Measurements from ENCODE around the gene BMP8B. TPM values are rescaled to one million over a fixed set of nuclear protein-coding genes. Genes with fewer than 3 reads are reported as not detected.

Gene BMP8B
- polyA plus RNA-seq, 1 of the 3 experiments (the other 2 are of a cell fraction), result 0.07 TPM

- TF ChIP-seq POLR2AphosphoS5 (IDR thresholded peaks at IDR 0.05; ENCODE audit: low read depth, low read length), result no peak
- no peak for TF ChIP-seq FOXJ3 (CRISPR knock-in tag; IDR thresholded peaks at IDR 0.05)
- no peak for TF ChIP-seq GATA2 (CRISPR knock-in tag; IDR thresholded peaks at IDR 0.05)
- TF ChIP-seq USF2 (IDR thresholded peaks at IDR 0.05; ENCODE audit: borderline replicate concordance, low read depth, low read length), result no peak
- TF ChIP-seq SIN3A (IDR thresholded peaks at IDR 0.05; ENCODE audit: borderline replicate concordance, low read depth, low read length), result no peak
- no peak for TF ChIP-seq CHD2 (IDR thresholded peaks at IDR 0.05; ENCODE audit: low read length, partially characterized antibody)
- no peak for TF ChIP-seq NFIC (IDR thresholded peaks at IDR 0.05; ENCODE audit: borderline replicate concordance)
- no peak for TF ChIP-seq MEF2A (IDR thresholded peaks at IDR 0.05; ENCODE audit: borderline replicate concordance, low read depth)
- TF ChIP-seq CTCF (IDR thresholded peaks at IDR 0.05), result no peak
- TF ChIP-seq TAF1 (IDR thresholded peaks at IDR 0.05; ENCODE audit: borderline replicate concordance, low read depth, low read length), result no peak
- no peak for TF ChIP-seq RXRA (IDR thresholded peaks at IDR 0.05; ENCODE audit: borderline replicate concordance, low read depth)
Observed at GRCh38 chr1:39791838-39792237, 3.2 kb upstream of the BMP8B start (continued).

GRCh38 chr1:39789571-39790110 is 976 bp upstream of the BMP8B start:
- H3K27ac ChIP-seq (ENCODE audit: low read depth in 2 of 2, low read length in 1 of 2), result no peak overlapping the region
- 86% methylated on average over 12 of the region's 15 CpGs for whole genome bisulfite sequencing (ENCODE audit: low lambda C conversion rate)
- no peak for DNase-seq
- H3K36me3 ChIP-seq (replicated peaks in 1 of 2; ENCODE audit: control insufficient read depth in 1 of 2, insufficient read depth in 2 of 2, low read length in 1 of 2), result no peaks in the 10 kb centered on the region
- H3K4me1 ChIP-seq (ENCODE audit: control insufficient read depth in 1 of 2, insufficient read depth in 2 of 2, low read depth in 1 of 2, low read length in 1 of 2), result peaks cover 0 to 5% of the 10 kb centered on the region in 2 experiments; a peak in 1 of 4 replicates
- H2AFZ ChIP-seq (ENCODE audit: low read depth), result no peak overlapping the region
- no peaks in the 10 kb centered on the region for H3K79me2 ChIP-seq (ENCODE audit: insufficient read depth)
- peak overlapping the region in 1 of 2 experiments; percentile 47; a peak in 1 of 4 replicates for H3K4me3 ChIP-seq (ENCODE audit: low read depth in 2 of 2, low read length in 1 of 2)
- CTCF ChIA-PET, result interaction anchor here (1.2 kb wide), 1 partner anchor 9 kb away, joined by 4 read pairs; no protein-coding TSS in a partner anchor
- H3K4me2 ChIP-seq, result no peak overlapping the region
- no peaks in the 10 kb centered on the region for H3K9me2 ChIP-seq
- POLR2A ChIA-PET, result interaction anchor here (1.0 kb wide), 1 partner anchor 112 kb away, joined by 3 read pairs; the partner anchor contains the start of gene MYCL
- no peaks in the 10 kb centered on the region for H3F3A ChIP-seq (replicated peaks; ENCODE audit: insufficient read depth)
- TF ChIP-seq REST (IDR thresholded peaks at IDR 0.05; ENCODE audit: low read depth, low read length), result no peak
- no peaks in the 10 kb centered on the region for H3K9me3 ChIP-seq
- no peak overlapping the region for H3K9ac ChIP-seq
- H4K20me1 ChIP-seq (ENCODE audit: insufficient read depth), result no peaks in the 10 kb centered on the region
- peaks cover 14% of the 10 kb centered on the region for H3K27me3 ChIP-seq (ENCODE audit: insufficient read depth)
